GM10266 (cell line): ENCODE measurements around the gene EIF4G3.

ENCODE experiments used
- DNase-seq: peaks from one replicate; pipeline ENCODE4 v3.0.0; 2012; ENCODE audit errors: extremely low spot score
- CTCF ChIP-seq: IDR thresholded peaks from 2 replicates; pipeline ENCODE4 v1.5.1; 2012; ENCODE audit warnings: mild to moderate bottlenecking, low read depth; ENCODE audit not compliant: control insufficient read depth, insufficient read depth; ENCODE audit errors: missing control alignments

The EIF4G3 gene

GRCh38 chr1:20896826-20897225, 279.9 kb downstream of the EIF4G3 start:
- TF ChIP-seq CTCF, result no peak
- DNase-seq, result no peak

GRCh38 chr1:20893931-20894330, 282.8 kb downstream of the EIF4G3 start:
- no peak for TF ChIP-seq CTCF
- no peak for DNase-seq

- TF ChIP-seq CTCF, result no peak
- no peak for DNase-seq
Measured at GRCh38 chr1:20891091-20891490, 285.6 kb downstream of the EIF4G3 start.

GRCh38 chr1:20887246-20887645, 289.5 kb downstream of the EIF4G3 start:
- TF ChIP-seq CTCF, result no peak
- no peak for DNase-seq

- TF ChIP-seq CTCF, result no peak
Measured at GRCh38 chr1:20885121-20885520, 291.6 kb downstream of the EIF4G3 start.

GRCh38 chr1:20884513-20884912, 292.2 kb downstream of the EIF4G3 start:
- no peak for DNase-seq
- TF ChIP-seq CTCF, result no peak

More at GRCh38 chr1:20885121-20885520, 291.6 kb downstream of the EIF4G3 start:
- no peak for DNase-seq

GRCh38 chr1:20883766-20884165, 292.9 kb downstream of the EIF4G3 start:
- DNase-seq, result no peak
- no peak for TF ChIP-seq CTCF
